ENCODE measurements around the gene NACAD. TPM values are rescaled to one million over a fixed set of nuclear protein-coding genes. Genes with fewer than 3 reads are reported as not detected.

The NACAD gene
- total and polyA plus RNA-seq, 2 experiments from 2014 or later: 1.2 to 2.9 TPM

DNA sequence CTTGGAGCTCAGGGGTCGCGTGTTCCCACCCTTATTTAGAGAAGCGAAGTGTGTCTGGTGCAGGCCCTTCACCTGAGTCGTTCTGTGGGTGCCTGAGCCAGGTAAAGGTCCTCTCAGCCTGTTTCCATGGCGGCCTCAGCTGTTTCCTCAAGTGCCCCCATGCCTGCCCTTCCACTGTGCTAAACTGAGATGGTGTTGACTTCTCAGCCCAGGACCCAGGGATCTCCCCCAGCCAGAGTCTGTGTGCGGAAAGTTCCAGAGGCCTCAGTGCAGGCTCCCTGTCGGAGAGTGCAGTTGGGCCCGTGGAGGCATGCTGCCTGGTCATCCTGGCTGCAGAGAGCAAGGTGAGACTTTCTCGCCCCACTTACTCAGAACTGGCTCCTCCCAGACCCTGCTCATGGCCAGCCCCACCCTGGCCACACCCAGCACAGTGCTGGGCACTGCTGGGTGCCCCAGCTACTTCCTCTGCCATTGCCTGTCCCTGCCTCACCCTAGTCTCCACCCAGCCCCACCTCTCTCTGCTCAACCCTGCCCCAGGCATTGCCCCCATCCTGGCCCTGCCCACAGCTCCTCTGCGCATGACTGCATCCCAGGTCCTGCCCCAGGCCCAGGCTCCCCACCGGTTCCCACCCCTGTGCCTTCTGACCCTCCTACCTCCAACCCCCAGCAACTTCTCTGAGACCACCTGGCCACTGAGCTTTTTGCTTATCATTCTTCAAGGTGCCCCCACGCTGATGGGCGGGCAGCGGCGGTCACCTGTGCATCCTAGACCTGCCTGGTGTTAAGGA lies 20.3 kb downstream of the NACAD start:
- no peak for DNase-seq
- in situ Hi-C loops (cut with MboI): no loop called here

DNA sequence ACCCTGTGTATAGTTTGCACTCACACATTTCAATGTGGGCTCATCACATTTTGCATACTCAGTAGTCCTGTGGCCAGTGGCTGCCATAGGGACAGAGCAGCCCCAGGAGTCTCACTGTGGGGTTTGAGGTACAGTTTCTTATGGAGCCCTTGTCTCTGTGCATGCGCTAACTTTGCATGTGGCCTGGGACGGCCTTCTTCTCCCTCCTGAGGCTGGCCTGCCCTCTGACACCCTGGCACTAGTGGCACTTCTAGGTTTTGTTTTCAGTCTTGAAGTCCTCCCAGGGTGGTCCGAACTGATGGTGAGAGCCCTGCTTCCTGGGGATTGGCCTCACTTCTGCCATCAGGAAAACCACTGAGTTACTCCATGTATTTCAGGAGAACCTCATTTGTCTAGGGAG lies 21.2 kb downstream of the NACAD start:
- no peak overlapping the region for H3K4me2 ChIP-seq (ENCODE audit: unreplicated experiment)
- H3K4me1 ChIP-seq (ENCODE audit: insufficient read depth): no peaks in the 10 kb centered on the region
- peaks cover 38% of the 10 kb centered on the region for H3K79me2 ChIP-seq (ENCODE audit: insufficient read depth)
- DNase-seq: no peak
- peaks cover 9% of the 10 kb centered on the region; the same call in 1 of the 2 replicates for H3K36me3 ChIP-seq (ENCODE audit: low read depth)
- 100% methylated on average over 3 of the region's 3 CpGs for WGBS, 2 experiments (ENCODE audit: low coverage in 1 of 2, low lambda C conversion rate in 2 of 2, missing lambda C conversion rate in 2 of 2)
- H3F3A ChIP-seq (ENCODE audit: insufficient read depth): no peaks in the 10 kb centered on the region
- no peak overlapping the region for H2AFZ ChIP-seq
- H3K4me3 ChIP-seq: no peak overlapping the region
- H3K9me3 ChIP-seq (ENCODE audit: low read depth): no peaks in the 10 kb centered on the region
- H3K27me3 ChIP-seq (replicated peaks; ENCODE audit: insufficient read depth): no peaks in the 10 kb centered on the region
- H4K20me1 ChIP-seq (ENCODE audit: insufficient read depth): no peaks in the 10 kb centered on the region; the same call in 1 of the 2 replicates
- no peaks in the 10 kb centered on the region for H3K9me2 ChIP-seq (ENCODE audit: insufficient read depth)
- no peak for TF ChIP-seq EZH2phosphoT487 (IDR thresholded peaks at IDR 0.05; ENCODE audit: insufficient read depth, low read depth)
- TF ChIP-seq EZH2 (IDR thresholded peaks at IDR 0.05; ENCODE audit: insufficient read depth, poor library complexity, severe bottlenecking): no peak
- H3K27ac ChIP-seq: no peak overlapping the region
- in situ Hi-C loops (cut with MboI): no loop called here
- no peak overlapping the region for H3K9ac ChIP-seq

More for the DNA sequence above, 20.3 kb downstream of the NACAD start:
- H3K27ac ChIP-seq: no peak overlapping the region
- no peak overlapping the region for H3K4me3 ChIP-seq
- H3K36me3 ChIP-seq (ENCODE audit: low read depth): peaks cover 9% of the 10 kb centered on the region; the same call in 1 of the 2 replicates
- no peak overlapping the region for H3K4me2 ChIP-seq (ENCODE audit: unreplicated experiment)
- H3K9me2 ChIP-seq (ENCODE audit: insufficient read depth): no peaks in the 10 kb centered on the region
- peaks cover 29% of the 10 kb centered on the region; the same call in 1 of the 2 replicates for H3K79me2 ChIP-seq (ENCODE audit: insufficient read depth)
- H3K27me3 ChIP-seq (replicated peaks; ENCODE audit: insufficient read depth): no peaks in the 10 kb centered on the region
- H3K9me3 ChIP-seq (ENCODE audit: low read depth): no peaks in the 10 kb centered on the region
- no peak overlapping the region for H3K9ac ChIP-seq
- WGBS, 2 experiments (ENCODE audit: low coverage in 1 of 2, low lambda C conversion rate in 2 of 2, missing lambda C conversion rate in 2 of 2): 98% methylated on average over 15 of the region's 15 CpGs
- H4K20me1 ChIP-seq (ENCODE audit: insufficient read depth): no peaks in the 10 kb centered on the region; the same call in 1 of the 2 replicates
- H3F3A ChIP-seq (ENCODE audit: insufficient read depth): no peaks in the 10 kb centered on the region
- no peak for TF ChIP-seq EZH2phosphoT487 (IDR thresholded peaks at IDR 0.05; ENCODE audit: insufficient read depth, low read depth)
- no peak for TF ChIP-seq EZH2 (IDR thresholded peaks at IDR 0.05; ENCODE audit: insufficient read depth, poor library complexity, severe bottlenecking)
- no peak overlapping the region for H2AFZ ChIP-seq
- no peaks in the 10 kb centered on the region for H3K4me1 ChIP-seq (ENCODE audit: insufficient read depth)

GRCh38 chr7:45066409-45066808 lies 22.4 kb downstream of the NACAD start:
- Histone ChIP-seq H3K9ac (no peak overlapping the region), H4K20me1 (ENCODE audit: insufficient read depth) (no peaks in the 10 kb centered on the region), H3F3A (ENCODE audit: insufficient read depth) (no peaks in the 10 kb centered on the region), H3K27ac (no peak overlapping the region), H3K4me2 (ENCODE audit: unreplicated experiment) (no peak overlapping the region), H3K79me2 (ENCODE audit: insufficient read depth) (peaks cover 49% of the 10 kb centered on the region), H3K36me3 (ENCODE audit: low read depth) (peaks cover 9% of the 10 kb centered on the region; the same call in 1 of the 2 replicates), H3K4me1 (ENCODE audit: insufficient read depth) (no peaks in the 10 kb centered on the region), H2AFZ (no peak overlapping the region), H3K4me3 (no peak overlapping the region), H3K9me3 (ENCODE audit: low read depth) (no peaks in the 10 kb centered on the region), H3K9me2 (ENCODE audit: insufficient read depth) (no peaks in the 10 kb centered on the region), H3K27me3 (replicated peaks; ENCODE audit: insufficient read depth) (no peaks in the 10 kb centered on the region)
- 83 to 89% methylated on average over 7 of the region's 7 CpGs for WGBS, 2 experiments (ENCODE audit: low coverage in 1 of 2, low lambda C conversion rate in 2 of 2, missing lambda C conversion rate in 2 of 2)
- TF ChIP-seq EZH2phosphoT487 (IDR thresholded peaks at IDR 0.05; ENCODE audit: insufficient read depth, low read depth) (no peak), EZH2 (IDR thresholded peaks at IDR 0.05; ENCODE audit: insufficient read depth, poor library complexity, severe bottlenecking) (no peak)
- no peak for DNase-seq
- in situ Hi-C loops (cut with MboI): no loop called here

DNA sequence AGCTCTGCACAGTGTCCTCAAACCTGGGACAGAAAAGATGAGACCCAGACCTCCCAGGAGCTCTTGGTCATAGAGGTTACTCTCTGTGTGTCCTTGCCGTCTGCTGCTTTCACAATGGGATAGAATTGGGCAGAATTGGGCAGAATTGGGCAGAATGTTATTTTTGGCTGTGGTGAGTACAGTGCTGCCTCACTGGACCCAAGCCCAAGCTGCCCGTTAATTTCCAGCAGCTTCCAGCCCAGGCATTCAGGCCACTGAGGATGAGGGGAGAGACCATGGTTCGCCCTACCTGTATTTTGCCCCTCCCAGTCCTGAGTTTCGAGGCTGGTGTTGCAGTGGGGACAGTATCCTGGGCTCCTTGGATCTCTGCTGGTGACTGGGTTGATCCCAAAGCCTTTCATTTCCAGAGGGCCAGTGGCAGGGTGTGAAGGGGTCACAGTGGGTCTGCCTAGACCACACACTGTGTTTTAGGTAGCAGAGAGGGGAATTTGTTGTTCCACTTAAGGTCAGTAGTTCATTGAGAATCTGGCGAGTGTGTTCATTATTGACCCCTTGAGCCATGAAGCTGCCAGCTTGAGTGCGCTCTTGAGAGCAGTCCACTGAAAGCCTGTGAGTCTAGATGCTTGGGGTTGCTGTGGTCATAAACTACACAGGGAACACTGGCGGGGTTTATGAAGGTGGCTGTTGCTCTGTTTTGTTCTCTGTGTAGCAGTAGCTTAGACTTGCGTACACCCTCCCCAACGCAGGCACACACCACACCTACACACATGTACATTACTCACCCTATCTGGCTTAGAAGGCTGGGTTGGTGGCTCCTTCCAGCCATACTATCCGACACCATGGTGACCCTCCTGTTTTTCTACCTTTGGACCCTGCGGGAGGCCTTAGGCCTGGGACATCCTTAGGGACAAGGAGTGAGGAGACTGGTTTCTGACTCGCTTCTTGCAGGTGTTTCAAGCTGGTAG lies 23.5 kb downstream of the NACAD start:
- Histone ChIP-seq H3K4me2 (ENCODE audit: unreplicated experiment) (no peak overlapping the region), H3F3A (ENCODE audit: insufficient read depth) (no peaks in the 10 kb centered on the region), H3K9me2 (ENCODE audit: insufficient read depth) (no peaks in the 10 kb centered on the region), H4K20me1 (ENCODE audit: insufficient read depth) (no peaks in the 10 kb centered on the region), H3K4me1 (ENCODE audit: insufficient read depth) (no peaks in the 10 kb centered on the region), H3K79me2 (ENCODE audit: insufficient read depth) (peaks cover 60% of the 10 kb centered on the region), H3K4me3 (no peak overlapping the region), H3K9ac (no peak overlapping the region), H3K9me3 (ENCODE audit: low read depth) (no peaks in the 10 kb centered on the region), H2AFZ (no peak overlapping the region), H3K27ac (no peak overlapping the region), H3K36me3 (ENCODE audit: low read depth) (peaks cover 9% of the 10 kb centered on the region; the same call in 1 of the 2 replicates), H3K27me3 (replicated peaks; ENCODE audit: insufficient read depth) (no peaks in the 10 kb centered on the region)
- in situ Hi-C loops (cut with MboI): no loop called here
- no peak for DNase-seq
- no peak for TF ChIP-seq EZH2phosphoT487 (IDR thresholded peaks at IDR 0.05; ENCODE audit: insufficient read depth, low read depth)
- TF ChIP-seq EZH2 (IDR thresholded peaks at IDR 0.05; ENCODE audit: insufficient read depth, poor library complexity, severe bottlenecking): no peak
- 93 to 96% methylated on average over 11 to 12 of the region's 12 CpGs for WGBS, 2 experiments (ENCODE audit: low coverage in 1 of 2, low lambda C conversion rate in 2 of 2, missing lambda C conversion rate in 2 of 2)

Measured in GM23248 (cell line).